ENCODE results near the gene HPN. TPM values are rescaled to one million over a fixed set of nuclear protein-coding genes. Genes with fewer than 3 reads are reported as not detected.

Gene HPN
- polyA plus RNA-seq, 3 donors = 0.05 TPM; not detected in 2

DNA sequence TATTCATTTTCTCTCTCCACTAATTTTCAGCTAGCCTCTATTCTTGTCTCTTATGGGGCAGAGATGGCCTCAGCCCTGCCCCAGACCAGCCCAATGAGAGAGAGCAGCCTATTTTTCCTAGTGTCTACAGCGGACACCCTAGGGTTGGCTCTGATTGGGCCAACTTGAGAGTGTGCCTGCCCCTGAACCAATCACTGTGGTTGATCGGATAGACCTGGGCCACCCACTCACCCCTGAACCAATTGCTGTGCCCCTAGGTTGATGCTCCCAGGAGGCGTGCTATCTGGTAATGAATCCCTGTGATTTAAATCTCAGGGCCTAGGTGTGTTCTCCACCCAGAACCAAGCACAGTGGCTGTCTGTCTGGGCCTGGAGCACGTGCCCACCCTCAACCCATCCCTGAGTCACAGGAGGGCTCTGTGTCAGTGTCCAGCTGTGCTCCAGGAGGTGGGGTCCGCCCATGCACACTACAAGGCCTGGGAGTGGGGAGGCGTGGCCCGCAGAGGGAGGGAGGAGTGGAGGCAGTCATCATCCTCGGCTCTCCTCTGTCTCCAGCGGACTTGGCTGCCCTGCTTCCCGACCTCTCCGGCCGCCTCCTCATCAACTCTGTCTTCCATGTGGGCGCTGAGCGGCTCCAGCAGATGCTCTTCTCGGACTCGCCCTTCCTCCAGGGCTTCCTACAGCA, 26.1 kb upstream of the HPN start:
- WGBS (ENCODE audit: insufficient coverage) = 98% methylated on average over 10 of the region's 16 CpGs
- intact Hi-C loops (cut with micrococcal nuclease) = no loop called here
- H3K9ac ChIP-seq (ENCODE audit: insufficient read depth, low read length, poor library complexity, severe bottlenecking) = no peak overlapping the region
- H3K27ac ChIP-seq (ENCODE audit: low read depth in 1 of 2, low read length in 2 of 2) = peak overlapping the region in 1 of 2 donors; percentile 78
- no peaks in the 10 kb centered on the region for H3K27me3 ChIP-seq (ENCODE audit: control insufficient read depth in 2 of 2, insufficient read depth in 2 of 2, low read length in 2 of 2)
- peaks cover 67 to 70% of the 10 kb centered on the region in 2 donors for H3K4me1 ChIP-seq (ENCODE audit: control insufficient read depth in 1 of 2, insufficient read depth in 2 of 2, low read length in 2 of 2)
- Mint-ChIP-seq H3K4me1 (peaks cover 65% of the 10 kb centered on the region), H3K9me3 (no peaks in the 10 kb centered on the region), H3K27me3 (ENCODE audit: low read depth in 3 of 3) (peaks cover 0 to 3% (median 0%) of the 10 kb centered on the region in 3 donors), H3K36me3 (peaks cover 68 to 90% of the 10 kb centered on the region in 2 donors), H3K4me3 (no peak overlapping the region), H3K27ac (peak overlapping the region in 6 of 7 donors; percentile 14 to 89 (median 62))
- no peak overlapping the region for H3K4me2 ChIP-seq (replicated peaks; ENCODE audit: extremely low read depth, low read length, poor library complexity, severe bottlenecking)
- H3K4me3 ChIP-seq (replicated peaks in 1 of 3; ENCODE audit: low read depth in 2 of 3, low read length in 3 of 3) = no peak overlapping the region
- H3K79me2 ChIP-seq (ENCODE audit: insufficient read depth, low read length) = peaks cover 14% of the 10 kb centered on the region
- no peaks in the 10 kb centered on the region for H3K9me3 ChIP-seq (replicated peaks in 1 of 2; ENCODE audit: control insufficient read depth in 1 of 2, insufficient read depth in 1 of 2, low read length in 2 of 2)
- TF ChIP-seq, protein P1, sequence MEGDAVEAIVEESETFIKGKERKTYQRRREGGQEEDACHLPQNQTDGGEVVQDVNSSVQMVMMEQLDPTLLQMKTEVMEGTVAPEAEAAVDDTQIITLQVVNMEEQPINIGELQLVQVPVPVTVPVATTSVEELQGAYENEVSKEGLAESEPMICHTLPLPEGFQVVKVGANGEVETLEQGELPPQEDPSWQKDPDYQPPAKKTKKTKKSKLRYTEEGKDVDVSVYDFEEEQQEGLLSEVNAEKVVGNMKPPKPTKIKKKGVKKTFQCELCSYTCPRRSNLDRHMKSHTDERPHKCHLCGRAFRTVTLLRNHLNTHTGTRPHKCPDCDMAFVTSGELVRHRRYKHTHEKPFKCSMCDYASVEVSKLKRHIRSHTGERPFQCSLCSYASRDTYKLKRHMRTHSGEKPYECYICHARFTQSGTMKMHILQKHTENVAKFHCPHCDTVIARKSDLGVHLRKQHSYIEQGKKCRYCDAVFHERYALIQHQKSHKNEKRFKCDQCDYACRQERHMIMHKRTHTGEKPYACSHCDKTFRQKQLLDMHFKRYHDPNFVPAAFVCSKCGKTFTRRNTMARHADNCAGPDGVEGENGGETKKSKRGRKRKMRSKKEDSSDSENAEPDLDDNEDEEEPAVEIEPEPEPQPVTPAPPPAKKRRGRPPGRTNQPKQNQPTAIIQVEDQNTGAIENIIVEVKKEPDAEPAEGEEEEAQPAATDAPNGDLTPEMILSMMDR (IDR thresholded peaks at IDR 0.05) = no peak
- peaks cover 48 to 63% of the 10 kb centered on the region in 2 donors for H3K36me3 ChIP-seq (replicated peaks in 1 of 2; ENCODE audit: control insufficient read depth in 1 of 2, insufficient read depth in 2 of 2, low read length in 2 of 2)
- no peak for DNase-seq
- no peak overlapping the region for H2AFZ ChIP-seq (ENCODE audit: insufficient read depth, low read depth, low read length, poor library complexity, severe bottlenecking)
- no peaks in the 10 kb centered on the region for H4K20me1 ChIP-seq (ENCODE audit: insufficient read depth, low read length)

DNA sequence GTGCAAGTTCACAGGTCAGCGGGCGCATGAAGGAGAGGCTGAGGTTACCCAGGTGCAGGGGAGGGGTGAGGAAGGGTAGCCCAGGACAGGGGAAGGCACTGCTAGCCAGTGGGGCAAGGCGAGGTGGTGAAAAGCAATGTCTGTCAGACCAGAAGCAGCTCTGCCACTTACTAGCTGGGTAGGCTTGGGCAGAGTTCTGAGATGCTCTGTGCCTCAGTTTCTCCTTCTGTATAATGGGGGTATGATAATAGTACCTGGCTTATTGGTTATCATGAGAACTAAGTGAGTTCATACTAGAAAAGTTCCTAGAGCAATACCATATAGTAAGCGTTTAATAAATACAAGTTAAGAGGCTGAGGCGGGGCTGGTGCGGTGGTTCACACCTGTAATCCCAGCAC, 25.6 kb upstream of the HPN start:
- Histone ChIP-seq H3K4me3 (replicated peaks in 1 of 3; ENCODE audit: low read depth in 2 of 3, low read length in 3 of 3) (no peak overlapping the region), H3K79me2 (ENCODE audit: insufficient read depth, low read length) (peaks cover 14% of the 10 kb centered on the region), H3K27me3 (ENCODE audit: control insufficient read depth in 2 of 2, insufficient read depth in 2 of 2, low read length in 2 of 2) (no peaks in the 10 kb centered on the region), H3K36me3 (replicated peaks in 1 of 2; ENCODE audit: control insufficient read depth in 1 of 2, insufficient read depth in 2 of 2, low read length in 2 of 2) (peaks cover 50 to 65% of the 10 kb centered on the region in 2 donors), H3K9me3 (replicated peaks in 1 of 2; ENCODE audit: control insufficient read depth in 1 of 2, insufficient read depth in 1 of 2, low read length in 2 of 2) (no peaks in the 10 kb centered on the region), H3K27ac (ENCODE audit: low read depth in 1 of 2, low read length in 2 of 2) (peak overlapping the region in 1 of 2 donors; percentile 78), H4K20me1 (ENCODE audit: insufficient read depth, low read length) (no peaks in the 10 kb centered on the region), H3K4me2 (replicated peaks; ENCODE audit: extremely low read depth, low read length, poor library complexity, severe bottlenecking) (no peak overlapping the region), H2AFZ (ENCODE audit: insufficient read depth, low read depth, low read length, poor library complexity, severe bottlenecking) (no peak overlapping the region), H3K9ac (ENCODE audit: insufficient read depth, low read length, poor library complexity, severe bottlenecking) (no peak overlapping the region), H3K4me1 (ENCODE audit: control insufficient read depth in 1 of 2, insufficient read depth in 2 of 2, low read length in 2 of 2) (peaks cover 62 to 65% of the 10 kb centered on the region in 2 donors)
- Mint-ChIP-seq H3K27me3 (ENCODE audit: low read depth in 3 of 3) (peaks cover 0 to 3% (median 0%) of the 10 kb centered on the region in 3 donors), H3K9me3 (no peaks in the 10 kb centered on the region), H3K27ac (peak overlapping the region in 5 of 7 donors; percentile 4 to 82 (median 53)), H3K36me3 (peaks cover 70 to 91% of the 10 kb centered on the region in 2 donors), H3K4me1 (peaks cover 59% of the 10 kb centered on the region), H3K4me3 (no peak overlapping the region)
- DNase-seq = no peak
- 100% methylated on average over 3 of the region's 6 CpGs for WGBS (ENCODE audit: insufficient coverage)
- intact Hi-C loops (cut with micrococcal nuclease) = no loop called here
- TF ChIP-seq, protein P1 (IDR thresholded peaks at IDR 0.05) = no peak
